Glutamatergic neuron (in vitro differentiated cells): ENCODE measurements around the gene EXT2. TPM values are rescaled to one million over a fixed set of nuclear protein-coding genes. Genes with fewer than 3 reads are reported as not detected.

ENCODE experiments used
- DNase-seq: peaks from one replicate; pipeline ENCODE4 v3.0.0; 2022
- H3K27ac Mint-ChIP-seq: one replicate; pipeline ENCODE4 v1.8.0; 2020; ENCODE audit warnings: mild to moderate bottlenecking, mixed read lengths, inconsistent platforms; ENCODE audit not compliant: unreplicated experiment
- H3K27me3 Mint-ChIP-seq: one replicate; pipeline ENCODE4 v1.8.0; 2020; ENCODE audit warnings: mild to moderate bottlenecking, moderate library complexity, mixed read lengths, inconsistent platforms; ENCODE audit not compliant: unreplicated experiment
- H3K36me3 Mint-ChIP-seq: one replicate; pipeline ENCODE4 v1.8.0; 2020; ENCODE audit warnings: mild to moderate bottlenecking, mixed read lengths, inconsistent platforms; ENCODE audit not compliant: unreplicated experiment
- H3K4me1 Mint-ChIP-seq: one replicate; pipeline ENCODE4 v1.8.0; 2020; ENCODE audit warnings: mild to moderate bottlenecking, low read depth, mixed read lengths, inconsistent platforms; ENCODE audit not compliant: unreplicated experiment
- H3K4me3 Mint-ChIP-seq: one replicate; pipeline ENCODE4 v1.8.0; 2020; ENCODE audit warnings: mild to moderate bottlenecking, mixed read lengths, inconsistent platforms; ENCODE audit not compliant: unreplicated experiment
- H3K9me3 Mint-ChIP-seq: one replicate; pipeline ENCODE4 v1.8.0; 2020; ENCODE audit warnings: mild to moderate bottlenecking, moderate library complexity, mixed read lengths, inconsistent platforms; ENCODE audit not compliant: unreplicated experiment
- CTCF ChIP-seq: fragments of 200-600 bp; sonication (generic); IDR thresholded peaks from one replicate; pipeline ENCODE4 v1.5.0; 2021; ENCODE audit not compliant: partially characterized antibody, unreplicated experiment
- total RNA-seq: library from RNA; stranded (reverse); fragmentation: NEBNext Ultra II Directional; extraction: Animal tissue kit (Norgen Biotek cat#: 25700); gene quantifications from one replicate; pipeline ENCODE4 v1.2.1, GENCODE V29; 2021; ENCODE audit not compliant: unreplicated experiment

The EXT2 gene
- total RNA-seq, 1 donor from 2014 or later, result 46.3 TPM

GRCh38 chr11:44243595-44244343, 148.3 kb downstream of the EXT2 start:
- Mint-ChIP-seq H3K27ac (no peak overlapping the region), H3K27me3 (peaks cover 2% of the 10 kb centered on the region), H3K9me3 (no peaks in the 10 kb centered on the region), H3K4me1 (peaks cover 2% of the 10 kb centered on the region), H3K4me3 (no peak overlapping the region), H3K36me3 (no peaks in the 10 kb centered on the region)
- no peak for DNase-seq
- no peak for TF ChIP-seq CTCF

- TF ChIP-seq CTCF, result no peak
- Mint-ChIP-seq H3K4me3 (no peak overlapping the region), H3K27me3 (peaks cover 2% of the 10 kb centered on the region), H3K9me3 (no peaks in the 10 kb centered on the region), H3K27ac (no peak overlapping the region), H3K36me3 (no peaks in the 10 kb centered on the region), H3K4me1 (peaks cover 2% of the 10 kb centered on the region)
- DNase-seq, result no peak
These were observed 149.3 kb downstream of the EXT2 start for GRCh38 chr11:44244639-44245310.

GRCh38 chr11:44246726-44247125, 151.2 kb downstream of the EXT2 start:
- Mint-ChIP-seq H3K4me1 (peaks cover 2% of the 10 kb centered on the region), H3K9me3 (no peaks in the 10 kb centered on the region), H3K27me3 (peaks cover 2% of the 10 kb centered on the region), H3K27ac (no peak overlapping the region), H3K4me3 (no peak overlapping the region), H3K36me3 (peaks cover 9% of the 10 kb centered on the region)
- DNase-seq, result no peak
- TF ChIP-seq CTCF, result no peak

GRCh38 chr11:44247508-44247907, 152.0 kb downstream of the EXT2 start:
- DNase-seq, result no peak
- Mint-ChIP-seq H3K4me1 (peaks cover 2% of the 10 kb centered on the region), H3K27ac (no peak overlapping the region), H3K9me3 (peaks cover 6% of the 10 kb centered on the region), H3K27me3 (peaks cover 4% of the 10 kb centered on the region), H3K4me3 (no peak overlapping the region), H3K36me3 (peaks cover 17% of the 10 kb centered on the region)
- TF ChIP-seq CTCF, result no peak

GRCh38 chr11:44248109-44248508, 152.6 kb downstream of the EXT2 start:
- H3K9me3 Mint-ChIP-seq, result peaks cover 8% of the 10 kb centered on the region
- no peak overlapping the region for H3K4me3 Mint-ChIP-seq
- H3K4me1 Mint-ChIP-seq, result peaks cover 2% of the 10 kb centered on the region
- no peak for DNase-seq
- no peak overlapping the region for H3K27ac Mint-ChIP-seq
- H3K36me3 Mint-ChIP-seq, result peaks cover 23% of the 10 kb centered on the region
- TF ChIP-seq CTCF, result no peak
- H3K27me3 Mint-ChIP-seq, result peaks cover 4% of the 10 kb centered on the region
